Activated CD4-positive, alpha-beta T cell treated with anti-CD3 and anti-CD28 coated beads for 1 hour (primary cell): Measurements from ENCODE around the gene BPGM.

Experiments
- DNase-seq: peaks from one replicate; pipeline ENCODE4 v3.0.0-alpha.2; 2020

The BPGM gene

GRCh38 chr7:134646425-134647305 is at the start of gene BPGM:
BPGM (plus strand) TSS chr7:134646853; CDS start chr7:134661508, 14,655 bp downstream.
- peak; percentile 94 for DNase-seq

- no peak for DNase-seq
Measured at GRCh38 chr7:134599371-134599770, 47.3 kb upstream of the BPGM start.

GRCh38 chr7:134601459-134601858 is 45.2 kb upstream of the BPGM start:
- no peak for DNase-seq

- DNase-seq, result no peak
Measured at GRCh38 chr7:134602881-134603451, 43.7 kb upstream of the BPGM start.

GRCh38 chr7:134605978-134606923 is 40.4 kb upstream of the BPGM start:
- peak; percentile 37 for DNase-seq

- no peak for DNase-seq
Measured at GRCh38 chr7:134611611-134612151, 35.0 kb upstream of the BPGM start.

- no peak for DNase-seq
Measured at GRCh38 chr7:134612197-134612596, 34.5 kb upstream of the BPGM start.

- no peak for DNase-seq
Measured at GRCh38 chr7:134613623-134614347, 32.9 kb upstream of the BPGM start.

- no peak for DNase-seq
Measured at GRCh38 chr7:134616611-134617010, 30.0 kb upstream of the BPGM start.

GRCh38 chr7:134618756-134619530 is 27.7 kb upstream of the BPGM start:
- DNase-seq, result no peak

GRCh38 chr7:134619627-134620331 is 26.9 kb upstream of the BPGM start:
- DNase-seq, result no peak

- DNase-seq, result no peak
Measured at GRCh38 chr7:134622303-134622995, 24.2 kb upstream of the BPGM start.

- DNase-seq, result no peak
Measured at GRCh38 chr7:134623193-134623592, 23.5 kb upstream of the BPGM start.

- no peak for DNase-seq
Measured at GRCh38 chr7:134625550-134625949, 21.1 kb upstream of the BPGM start.

- no peak for DNase-seq
Measured at GRCh38 chr7:134627109-134627774, 19.4 kb upstream of the BPGM start.

GRCh38 chr7:134627775-134628153 is 18.9 kb upstream of the BPGM start:
- no peak for DNase-seq

GRCh38 chr7:134629445-134629844 is 17.2 kb upstream of the BPGM start:
- no peak for DNase-seq

- no peak for DNase-seq
Measured at GRCh38 chr7:134630237-134630636, 16.4 kb upstream of the BPGM start.

GRCh38 chr7:134630893-134631292 is 15.8 kb upstream of the BPGM start:
- no peak for DNase-seq

- no peak for DNase-seq
Measured at GRCh38 chr7:134632052-134632451, 14.6 kb upstream of the BPGM start.
